ENCODE data around the gene LGALS3BP. TPM values are rescaled to one million over a fixed set of nuclear protein-coding genes. Genes with fewer than 3 reads are reported as not detected.
A peak's percentile ranks its signal among the peaks of the same experiment; 100 is the strongest.
"Not testable (repeated sequence)": the region's sequence is repeated elsewhere in the genome, so short reads cannot be mapped to it uniquely, and the experiment has no call there.

LGALS3BP gene
- total RNA-seq, 1 donor from 2014 or later: 417 TPM

GRCh38 chr17:79022507-79022991 lies 42.8 kb upstream of the LGALS3BP start:
- intact Hi-C loops (cut with DNase I): no loop called here
- H3K9me3 ChIP-seq: no peaks in the 10 kb centered on the region
- peaks cover 85% of the 10 kb centered on the region for H3K4me1 ChIP-seq
- peak overlapping the region; percentile 74 for H3K27ac ChIP-seq
- H3K36me3 ChIP-seq: no peaks in the 10 kb centered on the region
- TF ChIP-seq CTCF (IDR thresholded peaks at IDR 0.05): no peak
- ATAC-seq: peak; percentile 29 to 71
- peak; percentile 71 for DNase-seq
- peaks cover 9% of the 10 kb centered on the region for H3K27me3 ChIP-seq (ENCODE audit: low read depth)
- peak overlapping the region; percentile 3 for H3K4me3 ChIP-seq

- ATAC-seq; H3K36me3 ChIP-seq; H3K9me3 ChIP-seq; DNase-seq; intact Hi-C loops (cut with DNase I); H3K27me3 ChIP-seq (ENCODE audit: low read depth); H3K4me3 ChIP-seq: not testable (repeated sequence)
- H3K27ac ChIP-seq: peak overlapping the region; percentile 74
- H3K4me1 ChIP-seq: peaks cover 79% of the 10 kb centered on the region
Measured at GRCh38 chr17:79021929-79022328, 42.2 kb upstream of the LGALS3BP start.

DNA sequence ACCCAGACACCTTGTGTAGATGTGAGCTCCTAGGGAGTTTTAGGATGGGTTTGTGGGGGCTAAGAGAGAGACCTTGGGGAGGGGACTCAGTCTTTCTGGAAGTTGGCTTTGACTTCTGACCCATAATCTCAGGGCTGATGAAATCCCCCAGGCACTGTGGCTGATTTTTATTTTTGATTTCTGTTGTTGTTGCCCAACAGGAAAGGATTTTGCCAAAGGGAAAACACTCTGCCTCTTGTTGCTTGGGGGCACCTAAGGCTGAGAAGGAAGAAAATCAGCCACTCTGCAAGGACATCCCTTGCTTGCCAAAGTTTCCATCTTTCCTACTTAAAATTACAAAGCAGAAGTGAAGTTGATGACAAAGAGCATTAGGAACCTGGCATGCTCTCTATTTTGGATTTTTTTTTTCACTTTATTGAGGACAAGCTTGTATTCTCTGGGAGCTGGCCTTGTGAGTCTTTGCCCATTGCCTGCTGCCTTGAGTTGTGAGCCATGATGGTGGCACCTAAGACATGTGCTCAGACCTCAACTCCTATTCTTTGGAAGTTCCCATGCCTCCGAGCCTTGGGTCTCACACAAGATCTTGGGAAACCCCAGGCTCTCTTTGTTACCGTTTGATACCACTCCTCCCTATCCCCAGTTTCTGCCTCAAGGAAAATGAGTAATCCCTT lies 41.0 kb upstream of the LGALS3BP start:
- DNase-seq: no peak
- intact Hi-C loops (cut with DNase I): no loop called here
- no peak for TF ChIP-seq CTCF (IDR thresholded peaks at IDR 0.05)
- peaks cover 67% of the 10 kb centered on the region for H3K4me1 ChIP-seq
- H3K27ac ChIP-seq: peak overlapping the region; percentile 74
- H3K9me3 ChIP-seq: no peaks in the 10 kb centered on the region
- H3K36me3 ChIP-seq: no peaks in the 10 kb centered on the region
- ATAC-seq: no peak
- H3K4me3 ChIP-seq: no peak overlapping the region
- H3K27me3 ChIP-seq (ENCODE audit: low read depth): peaks cover 9% of the 10 kb centered on the region

DNA sequence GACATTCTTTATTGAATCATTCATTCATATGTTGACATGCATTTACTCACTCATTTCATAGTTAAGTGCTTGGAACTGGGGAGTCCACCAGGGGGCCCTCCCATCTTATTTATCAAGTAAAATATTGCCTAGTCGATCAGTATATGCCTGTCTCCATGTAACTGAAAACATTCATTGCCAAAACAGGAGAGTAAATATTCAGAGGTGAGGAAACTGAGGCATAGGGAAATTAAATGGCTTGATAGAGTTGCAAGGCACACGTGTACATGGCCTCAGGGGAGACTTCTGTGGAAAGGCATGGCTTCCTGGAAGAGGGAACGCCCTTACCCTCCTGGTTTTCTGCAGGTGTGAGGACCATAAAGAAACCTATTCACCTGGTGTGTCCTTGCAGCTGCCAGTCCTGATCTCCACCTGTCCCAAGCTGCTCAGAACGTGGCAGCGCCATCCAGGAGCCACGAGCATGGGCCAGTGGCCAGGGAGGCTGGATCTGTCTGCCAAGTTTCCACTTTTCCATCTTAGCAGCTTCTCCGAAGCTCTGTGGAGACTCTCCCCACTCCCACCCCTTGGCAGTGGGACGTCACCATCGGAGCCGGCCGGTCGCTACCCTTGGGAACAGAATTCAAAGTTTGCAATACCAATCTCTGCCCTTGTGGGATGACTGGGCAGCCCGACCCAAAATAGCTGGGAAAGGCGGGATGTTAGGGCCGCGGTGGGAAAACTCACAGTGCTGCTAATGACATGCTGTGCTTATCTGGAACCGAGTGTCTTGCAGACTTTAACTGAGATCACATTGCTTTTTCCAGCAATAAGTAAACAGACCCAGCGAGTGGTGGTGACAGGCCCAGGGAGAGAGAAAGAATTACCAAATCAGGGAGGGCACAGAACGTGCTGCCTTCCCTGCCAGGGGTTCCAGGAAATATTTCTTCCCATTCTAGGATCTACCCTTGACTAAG lies 40.2 kb upstream of the LGALS3BP start:
- Histone ChIP-seq H3K27ac (peak overlapping the region; percentile 53), H3K9me3 (no peaks in the 10 kb centered on the region), H3K4me1 (peaks cover 59% of the 10 kb centered on the region), H3K4me3 (no peak overlapping the region), H3K36me3 (no peaks in the 10 kb centered on the region), H3K27me3 (ENCODE audit: low read depth) (peaks cover 9% of the 10 kb centered on the region)
- DNase-seq: no peak
- TF ChIP-seq CTCF (IDR thresholded peaks at IDR 0.05): peak; percentile 75
- peak in 1 of 2 donors; percentile 35 for ATAC-seq
- intact Hi-C loops (cut with DNase I): no loop called here

DNA sequence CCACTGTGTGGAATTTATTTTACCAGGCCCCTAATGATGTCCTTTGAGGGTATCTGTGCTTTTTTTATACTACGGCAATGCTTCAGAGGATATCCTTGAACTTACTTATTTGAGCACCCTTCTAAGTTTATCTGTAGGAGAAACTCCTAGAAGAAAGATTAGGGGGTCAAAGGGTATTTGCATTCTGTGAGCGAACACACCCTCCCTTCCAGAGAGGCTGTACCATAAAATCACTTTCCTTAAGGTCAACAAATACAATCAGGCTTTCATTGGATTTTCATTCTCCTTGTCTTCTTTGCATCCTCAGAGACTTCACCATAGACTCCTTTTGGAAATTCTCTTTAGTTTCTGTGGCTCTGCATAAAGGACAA lies 39.5 kb upstream of the LGALS3BP start:
- DNase-seq: no peak
- Histone ChIP-seq H3K27ac (no peak overlapping the region), H3K4me3 (no peak overlapping the region), H3K27me3 (ENCODE audit: low read depth) (peaks cover 6% of the 10 kb centered on the region), H3K36me3 (no peaks in the 10 kb centered on the region), H3K9me3 (no peaks in the 10 kb centered on the region), H3K4me1 (peaks cover 52% of the 10 kb centered on the region)
- no peak for ATAC-seq
- intact Hi-C loops (cut with DNase I): no loop called here
- TF ChIP-seq CTCF (IDR thresholded peaks at IDR 0.05): no peak

GRCh38 chr17:79018370-79018695 lies 38.6 kb upstream of the LGALS3BP start:
- TF ChIP-seq CTCF (IDR thresholded peaks at IDR 0.05): no peak
- H3K9me3 ChIP-seq: no peaks in the 10 kb centered on the region
- no peak overlapping the region for H3K4me3 ChIP-seq
- H3K36me3 ChIP-seq: no peaks in the 10 kb centered on the region
- H3K27me3 ChIP-seq (ENCODE audit: low read depth): no peaks in the 10 kb centered on the region
- peaks cover 43% of the 10 kb centered on the region for H3K4me1 ChIP-seq
- no peak for DNase-seq
- intact Hi-C loops (cut with DNase I): no loop called here
- no peak for ATAC-seq
- H3K27ac ChIP-seq: peak overlapping the region; percentile 42

Measured in lower lobe of right lung (tissue), 2 donors.